ENCODE results near the gene HCFC1R1. TPM values are rescaled to one million over a fixed set of nuclear protein-coding genes. Genes with fewer than 3 reads are reported as not detected.

The HCFC1R1 gene
- total and polyA plus RNA-seq, 9 donors, result 68.0 to 138 (median 84.4) TPM

GRCh38 chr16:3050487-3050886, 26.7 kb upstream of the HCFC1R1 start:
- peaks cover 3% of the 10 kb centered on the region for H3K36me3 ChIP-seq (ENCODE audit: control insufficient read depth, insufficient read depth, low read length)
- WGBS (ENCODE audit: insufficient coverage), result no CpG with 5 or more reads among the region's 5 CpGs
- no peaks in the 10 kb centered on the region for H3K9me3 ChIP-seq (replicated peaks; ENCODE audit: control insufficient read depth, low read depth, low read length)
- peaks cover 55% of the 10 kb centered on the region for H3K27me3 ChIP-seq (ENCODE audit: control insufficient read depth, insufficient read depth, low read length)
- H3K27ac ChIP-seq (ENCODE audit: low read length), result no peak overlapping the region
- peaks cover 12% of the 10 kb centered on the region for H3K4me1 ChIP-seq (ENCODE audit: control insufficient read depth, insufficient read depth, low read length)
- DNase-seq, result no peak
- no peak overlapping the region for H3K4me3 ChIP-seq (ENCODE audit: low read length)

DNA sequence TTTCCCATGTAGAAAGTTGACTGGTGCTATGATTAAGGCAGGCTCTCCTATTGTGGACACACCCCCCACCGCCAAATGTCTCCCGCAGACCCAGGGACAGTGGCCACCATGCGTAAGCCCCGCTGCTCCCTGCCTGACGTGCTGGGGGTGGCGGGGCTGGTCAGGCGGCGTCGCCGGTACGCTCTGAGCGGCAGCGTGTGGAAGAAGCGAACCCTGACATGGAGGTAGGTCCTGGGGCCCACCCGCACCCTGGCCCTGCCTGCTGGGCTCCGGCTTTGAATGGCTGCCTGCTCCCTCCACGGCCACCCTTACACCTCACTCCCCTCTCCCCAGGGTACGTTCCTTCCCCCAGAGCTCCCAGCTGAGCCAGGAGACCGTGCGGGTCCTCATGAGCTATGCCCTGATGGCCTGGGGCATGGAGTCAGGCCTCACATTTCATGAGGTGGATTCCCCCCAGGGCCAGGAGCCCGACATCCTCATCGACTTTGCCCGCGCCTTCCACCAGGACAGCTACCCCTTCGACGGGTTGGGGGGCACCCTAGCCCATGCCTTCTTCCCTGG, 26.3 kb upstream of the HCFC1R1 start:
- WGBS (ENCODE audit: insufficient coverage), result 73% methylated on average over 18 of the region's 26 CpGs
- Histone ChIP-seq H3K4me1 (ENCODE audit: control insufficient read depth, insufficient read depth, low read length) (peaks cover 14% of the 10 kb centered on the region), H3K27ac (ENCODE audit: low read length) (no peak overlapping the region), H3K4me3 (ENCODE audit: low read length) (no peak overlapping the region), H3K36me3 (ENCODE audit: control insufficient read depth, insufficient read depth, low read length) (peaks cover 3% of the 10 kb centered on the region), H3K9me3 (replicated peaks; ENCODE audit: control insufficient read depth, low read depth, low read length) (no peaks in the 10 kb centered on the region), H3K27me3 (ENCODE audit: control insufficient read depth, insufficient read depth, low read length) (peaks cover 59% of the 10 kb centered on the region)
- DNase-seq, result no peak

DNA sequence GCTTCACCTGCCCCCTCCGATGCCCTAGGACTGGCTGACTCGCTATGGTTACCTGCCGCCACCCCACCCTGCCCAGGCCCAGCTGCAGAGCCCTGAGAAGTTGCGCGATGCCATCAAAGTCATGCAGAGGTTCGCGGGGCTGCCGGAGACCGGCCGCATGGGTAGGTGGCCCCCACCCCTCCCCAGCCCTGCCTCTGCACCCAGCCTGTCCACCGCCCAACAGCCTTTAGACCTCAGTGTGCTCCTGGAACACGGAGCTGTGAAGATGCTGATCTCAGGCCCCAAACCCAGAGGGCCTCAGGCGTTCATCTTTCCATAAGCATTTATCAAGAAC, 23.6 kb upstream of the HCFC1R1 start:
- H3K9me3 ChIP-seq (replicated peaks; ENCODE audit: control insufficient read depth, low read depth, low read length), result no peaks in the 10 kb centered on the region
- H3K27ac ChIP-seq (ENCODE audit: low read length), result no peak overlapping the region
- 8% methylated on average over 13 of the region's 13 CpGs for WGBS (ENCODE audit: insufficient coverage)
- no peaks in the 10 kb centered on the region for H3K36me3 ChIP-seq (ENCODE audit: control insufficient read depth, insufficient read depth, low read length)
- peaks cover 14% of the 10 kb centered on the region for H3K4me1 ChIP-seq (ENCODE audit: control insufficient read depth, insufficient read depth, low read length)
- peaks cover 85% of the 10 kb centered on the region for H3K27me3 ChIP-seq (ENCODE audit: control insufficient read depth, insufficient read depth, low read length)
- no peak overlapping the region for H3K4me3 ChIP-seq (ENCODE audit: low read length)
- no peak for DNase-seq

DNA sequence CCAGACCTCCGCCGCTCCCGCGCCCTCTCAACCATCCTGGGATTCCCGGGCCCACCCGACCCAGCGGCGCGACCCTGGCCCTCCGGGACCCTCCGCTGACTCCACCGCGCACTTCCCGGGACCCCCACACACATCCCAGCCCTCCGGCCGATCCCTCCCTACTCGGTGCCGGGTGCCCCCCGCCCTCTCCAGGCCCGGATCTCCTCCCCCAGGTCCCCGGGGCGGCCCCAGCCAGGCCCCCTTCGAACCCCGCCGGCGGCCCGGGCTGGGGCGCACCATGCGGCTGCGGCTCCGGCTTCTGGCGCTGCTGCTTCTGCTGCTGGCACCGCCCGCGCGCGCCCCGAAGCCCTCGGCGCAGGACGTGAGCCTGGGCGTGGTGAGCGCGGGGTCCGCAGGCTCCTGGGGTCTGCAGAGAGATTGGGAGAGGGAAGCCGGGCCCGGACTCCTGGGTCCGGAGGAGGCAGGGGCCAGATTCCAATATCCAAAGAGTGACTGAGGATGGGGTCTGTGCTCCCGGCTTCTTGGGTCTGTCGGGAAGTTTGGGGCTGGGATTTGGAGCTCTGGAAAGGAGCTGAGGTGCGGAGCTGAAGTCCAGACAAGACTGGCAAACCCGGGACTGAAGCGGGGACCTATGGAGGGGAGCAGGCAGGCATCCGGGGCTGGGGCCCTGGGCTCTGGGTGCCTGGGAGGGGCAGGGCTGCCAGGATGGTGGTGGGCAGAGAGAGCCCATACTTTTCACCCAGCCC, 23.1 kb upstream of the HCFC1R1 start:
- DNase-seq, result no peak
- peaks cover 14% of the 10 kb centered on the region for H3K4me1 ChIP-seq (ENCODE audit: control insufficient read depth, insufficient read depth, low read length)
- 2% methylated on average over 43 of the region's 54 CpGs for WGBS (ENCODE audit: insufficient coverage)
- peaks cover 90% of the 10 kb centered on the region for H3K27me3 ChIP-seq (ENCODE audit: control insufficient read depth, insufficient read depth, low read length)
- no peak overlapping the region for H3K27ac ChIP-seq (ENCODE audit: low read length)
- H3K36me3 ChIP-seq (ENCODE audit: control insufficient read depth, insufficient read depth, low read length), result no peaks in the 10 kb centered on the region
- H3K4me3 ChIP-seq (ENCODE audit: low read length), result peak overlapping the region; percentile 43
- no peaks in the 10 kb centered on the region for H3K9me3 ChIP-seq (replicated peaks; ENCODE audit: control insufficient read depth, low read depth, low read length)

- DNase-seq, result peak; percentile 55
- H3K36me3 ChIP-seq (ENCODE audit: control insufficient read depth, insufficient read depth, low read length), result no peaks in the 10 kb centered on the region
- H3K27me3 ChIP-seq (ENCODE audit: control insufficient read depth, insufficient read depth, low read length), result peaks cover 94% of the 10 kb centered on the region
- peak within 1 kb of the TSS; percentile 43 for H3K4me3 ChIP-seq (ENCODE audit: low read length)
- no peak within 1 kb of the TSS for H3K27ac ChIP-seq (ENCODE audit: low read length)
- peaks cover 14% of the 10 kb centered on the region for H3K4me1 ChIP-seq (ENCODE audit: control insufficient read depth, insufficient read depth, low read length)
- H3K9me3 ChIP-seq (replicated peaks; ENCODE audit: control insufficient read depth, low read depth, low read length), result no peaks in the 10 kb centered on the region
- under 1% methylated on average over 76 of the region's 86 CpGs for WGBS (ENCODE audit: insufficient coverage)
Observed at GRCh38 chr16:3045758-3046640, 22.3 kb upstream of the HCFC1R1 start, which contains the start of gene MMP25. MMP25 (plus strand) TSS chr16:3046561; CDS start chr16:3046918, 357 bp downstream.

DNA sequence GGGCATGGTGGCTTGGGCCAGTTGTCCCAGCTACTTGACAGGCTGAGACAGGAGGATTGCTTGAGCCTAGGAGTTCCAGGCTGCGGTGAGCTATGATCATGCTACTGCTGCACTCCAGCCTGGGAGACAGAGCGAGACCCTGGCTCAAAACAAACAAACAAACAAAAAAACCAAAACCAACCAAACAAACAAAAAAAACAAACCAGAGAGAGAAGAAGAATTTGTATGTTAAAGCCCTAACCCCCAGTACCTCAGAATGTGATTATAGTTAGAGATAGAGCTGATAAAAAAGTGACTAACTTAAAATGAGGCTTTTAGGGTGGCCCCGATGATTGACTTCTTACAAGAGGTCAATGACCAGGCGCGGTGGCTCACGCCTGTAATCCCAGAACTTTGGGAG, 21.0 kb upstream of the HCFC1R1 start:
- H3K9me3 ChIP-seq (replicated peaks; ENCODE audit: control insufficient read depth, low read depth, low read length), result no peaks in the 10 kb centered on the region
- WGBS (ENCODE audit: insufficient coverage), result 91% methylated on average over 4 of the region's 6 CpGs
- peaks cover 14% of the 10 kb centered on the region for H3K4me1 ChIP-seq (ENCODE audit: control insufficient read depth, insufficient read depth, low read length)
- H3K4me3 ChIP-seq (ENCODE audit: low read length), result no peak overlapping the region
- DNase-seq, result no peak
- H3K36me3 ChIP-seq (ENCODE audit: control insufficient read depth, insufficient read depth, low read length), result no peaks in the 10 kb centered on the region
- peaks cover 88% of the 10 kb centered on the region for H3K27me3 ChIP-seq (ENCODE audit: control insufficient read depth, insufficient read depth, low read length)
- H3K27ac ChIP-seq (ENCODE audit: low read length), result no peak overlapping the region

GRCh38 chr16:3042376-3042775, 18.6 kb upstream of the HCFC1R1 start:
- no peak for DNase-seq
- peaks cover 88% of the 10 kb centered on the region for H3K27me3 ChIP-seq (ENCODE audit: control insufficient read depth, insufficient read depth, low read length)
- no peak overlapping the region for H3K27ac ChIP-seq (ENCODE audit: low read length)
- no peak overlapping the region for H3K4me3 ChIP-seq (ENCODE audit: low read length)
- H3K36me3 ChIP-seq (ENCODE audit: control insufficient read depth, insufficient read depth, low read length), result no peaks in the 10 kb centered on the region
- no peaks in the 10 kb centered on the region for H3K9me3 ChIP-seq (replicated peaks; ENCODE audit: control insufficient read depth, low read depth, low read length)
- H3K4me1 ChIP-seq (ENCODE audit: control insufficient read depth, insufficient read depth, low read length), result peaks cover 14% of the 10 kb centered on the region
- no CpG with 5 or more reads among the region's 3 CpGs for WGBS (ENCODE audit: insufficient coverage)

- 65% methylated on average over 2 of the region's 5 CpGs for WGBS (ENCODE audit: insufficient coverage)
Observed at GRCh38 chr16:3038896-3039295, 15.2 kb upstream of the HCFC1R1 start.

GRCh38 chr16:3038256-3038655, 14.5 kb upstream of the HCFC1R1 start:
- H3K9me3 ChIP-seq (replicated peaks; ENCODE audit: control insufficient read depth, low read depth, low read length), result no peaks in the 10 kb centered on the region
- no peaks in the 10 kb centered on the region for H3K36me3 ChIP-seq (ENCODE audit: control insufficient read depth, insufficient read depth, low read length)
- H3K4me1 ChIP-seq (ENCODE audit: control insufficient read depth, insufficient read depth, low read length), result no peaks in the 10 kb centered on the region
- no peak for DNase-seq
- H3K27ac ChIP-seq (ENCODE audit: low read length), result no peak overlapping the region
- WGBS (ENCODE audit: insufficient coverage), result 25% methylated on average over 9 of the region's 11 CpGs
- no peak overlapping the region for H3K4me3 ChIP-seq (ENCODE audit: low read length)
- peaks cover 89% of the 10 kb centered on the region for H3K27me3 ChIP-seq (ENCODE audit: control insufficient read depth, insufficient read depth, low read length)

More at GRCh38 chr16:3038896-3039295, 15.2 kb upstream of the HCFC1R1 start:
- no peak for DNase-seq
- peaks cover 89% of the 10 kb centered on the region for H3K27me3 ChIP-seq (ENCODE audit: control insufficient read depth, insufficient read depth, low read length)
- H3K27ac ChIP-seq (ENCODE audit: low read length), result no peak overlapping the region
- no peaks in the 10 kb centered on the region for H3K4me1 ChIP-seq (ENCODE audit: control insufficient read depth, insufficient read depth, low read length)
- no peak overlapping the region for H3K4me3 ChIP-seq (ENCODE audit: low read length)
- H3K9me3 ChIP-seq (replicated peaks; ENCODE audit: control insufficient read depth, low read depth, low read length), result no peaks in the 10 kb centered on the region
- H3K36me3 ChIP-seq (ENCODE audit: control insufficient read depth, insufficient read depth, low read length), result no peaks in the 10 kb centered on the region

DNA sequence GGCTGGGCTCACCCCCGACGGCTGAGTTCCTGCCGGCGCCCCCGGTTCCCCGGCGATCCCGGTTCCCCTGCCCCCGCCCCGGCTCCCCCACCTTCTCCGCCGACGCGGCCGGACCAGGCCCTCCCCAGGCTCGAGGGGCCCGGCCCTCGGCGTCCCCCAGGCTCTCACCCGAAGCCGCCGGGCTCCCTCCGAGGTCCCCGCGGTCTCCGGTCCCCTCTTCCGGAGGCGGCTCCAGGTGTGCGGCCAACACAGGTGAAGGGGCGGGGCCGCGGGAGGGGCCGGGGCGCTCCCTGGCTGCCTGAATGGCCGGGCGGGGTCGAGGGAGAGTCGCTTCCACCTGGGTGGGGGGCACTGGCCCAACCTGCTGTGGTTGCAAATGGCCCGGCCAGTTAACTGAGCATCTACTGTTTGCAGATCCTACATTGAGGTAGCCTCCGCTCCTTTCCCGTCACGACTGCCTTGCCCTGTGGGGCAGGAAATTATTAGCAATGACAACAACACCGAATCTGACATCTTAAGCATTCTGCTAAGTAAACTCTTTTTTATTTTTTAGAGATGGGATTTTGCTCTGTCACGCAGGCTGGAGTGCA, 13.1 kb upstream of the HCFC1R1 start, which contains the start of gene BICDL2:
BICDL2 (minus strand) TSS at position 219 of the 590 bp plus-strand sequence. CDS start 1,448 bp downstream, outside the sequence.
- no peak within 1 kb of the TSS for H3K4me3 ChIP-seq (ENCODE audit: low read length)

More for the DNA sequence above, 13.1 kb upstream of the HCFC1R1 start, which contains the start of gene BICDL2:
- 3% methylated on average over 34 of the region's 44 CpGs for WGBS (ENCODE audit: insufficient coverage)
- H3K9me3 ChIP-seq (replicated peaks; ENCODE audit: control insufficient read depth, low read depth, low read length), result no peaks in the 10 kb centered on the region
- H3K27me3 ChIP-seq (ENCODE audit: control insufficient read depth, insufficient read depth, low read length), result peaks cover 90% of the 10 kb centered on the region
- H3K4me1 ChIP-seq (ENCODE audit: control insufficient read depth, insufficient read depth, low read length), result no peaks in the 10 kb centered on the region
- H3K36me3 ChIP-seq (ENCODE audit: control insufficient read depth, insufficient read depth, low read length), result no peaks in the 10 kb centered on the region
- no peak within 1 kb of the TSS for H3K27ac ChIP-seq (ENCODE audit: low read length)
- no peak for DNase-seq
